Heart right ventricle (tissue), 16 donors: ENCODE data around the gene MBD5. TPM values are rescaled to one million over a fixed set of nuclear protein-coding genes. Genes with fewer than 3 reads are reported as not detected.

Source experiments
- ATAC-seq, 8 donors: fragments of 200-7000 bp; cut with Tn5 transposase; one replicate each; pipeline ENCODE4 v1.9.1; 2020; ENCODE audit warnings: mild to moderate bottlenecking in 8 of 8, moderate library complexity in 8 of 8, moderate number of reproducible peaks in 1 of 8
- DNase-seq, 2 donors: peaks; one replicate each; pipeline ENCODE4 v3.0.0-alpha.2; 2020
- H3K27ac ChIP-seq, 10 donors: fragments of 200-600 bp; sonication (generic) in 2 of 10; one replicate each; pipeline versions ENCODE4 v1.5.0 to v1.8.0; 2020 to 2022; ENCODE audit warnings: mild to moderate bottlenecking in 3 of 10
- H3K27me3 ChIP-seq, 7 donors: fragments of 200-600 bp; one replicate each; pipeline ENCODE4 v1.8.0; 2021 to 2022; ENCODE audit warnings: mild to moderate bottlenecking in 2 of 7
- H3K36me3 ChIP-seq, 9 donors: fragments of 200-600 bp; sonication (generic) in 1 of 9; one replicate each; pipeline versions ENCODE4 v1.5.0 to v1.8.0; 2020 to 2022; ENCODE audit warnings: mild to moderate bottlenecking in 2 of 9
- H3K4me1 ChIP-seq, 9 donors: fragments of 200-600 bp; sonication (generic) in 1 of 9; one replicate each; pipeline versions ENCODE4 v1.5.0 to v1.8.0; 2020 to 2022; ENCODE audit warnings: mild to moderate bottlenecking in 4 of 9
- H3K4me3 ChIP-seq, 10 donors: fragments of 200-600 bp; sonication (generic) in 2 of 10; one replicate each; pipeline versions ENCODE4 v1.5.0 to v1.8.0; 2020 to 2022; ENCODE audit warnings: mild to moderate bottlenecking in 7 of 10, moderate library complexity in 2 of 10
- H3K9me3 ChIP-seq, 11 donors: fragments of 200-600 bp in 10 of 11; sonication (generic) in 2 of 11; one replicate each; pipeline versions ENCODE4 v1.5.0 to v1.8.0; 2013 to 2022; ENCODE audit warnings: mild to moderate bottlenecking in 2 of 11, control low read depth in 1 of 11, moderate library complexity in 1 of 11
- CTCF ChIP-seq, 9 donors: fragments of 200-600 bp; sonication (generic) in 2 of 9; IDR thresholded peaks; one replicate each; pipeline versions ENCODE4 v1.5.0 to v1.8.0; 2021 to 2022; ENCODE audit warnings: antibody characterized with exemption in 9 of 9, mild to moderate bottlenecking in 5 of 9, moderate library complexity in 1 of 9
- WGBS, 2 donors: extraction: QIAGEN DNeasy Blood & Tissue Kit; methylation state at CpG; one replicate each; pipeline ENCODE4 v1.1.7; 2013; ENCODE audit warnings: inconsistent platforms in 1 of 2; 5-methylcytosine and 5-hydroxymethylcytosine counted together
- intact Hi-C, 10 donors: fragments of 100-400 bp; cut with DNase I; formaldehyde crosslinking; loops; one replicate each; pipeline versions ENCODE4 v1.11.1 to v1.14.2; 2022
- polyA plus RNA-seq, 2 donors: library from polyadenylated mRNA; stranded (reverse); fragments of 200-250 nt; gene quantifications; one replicate each; pipeline ENCODE4 v1.2.3, GENCODE V29; 2013
- total RNA-seq, 10 donors: library from RNA; stranded (reverse); fragmentation: NEBNext Ultra II Directional in 3 of 10; extraction: Animal tissue kit (Norgen Biotek cat#: 25700) in 3 of 10; gene quantifications; one replicate each; pipeline versions ENCODE4 v1.2.1 to v1.2.4, GENCODE V29; 2021 to 2023
- donor health status: Arrhythmogenic right ventricular cardiomyopathy.
- donor health status: ischemic (EF 13 %, LVEDD 7.1; RV severe dilation, severe dysfunction).
- donor health status: healthy with polysubstance abuse.
- donor health status: DM: no; HTN: yes; CAD: no.
- donor health status: DM: no; HTN: no; CAD: no.
- donor health status: ischemic (EF 25% LVEDD 6.9; RV normal size, moderate dysfunction).
- donor health status: ischemic (EF 25% LVEDD 5.7; RV mildly dilated, moderate dysfunction).
- donor health status: healthy.
- donor health status: DM: yes; HTN: yes; CAD: no.
- donor health status: Ischemic cardiomyopathy.
- donor health status: ischemic (EF 35%, LVEDD 5.7; RV mildly dilated, moderate dysfunction).
- donor health status: nonischemic (EF 11% LVEDD 7.7; RV severe dilation, severe dysfunction).
- donor health status: DM: yes; HTN: yes; CAD: no.
- donor health status: PGD.
- donor health status: ischemic (EF 29% LVEDD 5.4; RV normal size, mild dysfunction).
- donor health status: nonischemic (EF 23%, LVEDD 6.1; RV moderate dilation, normal function).

MBD5 gene
- total and polyA plus RNA-seq, 12 donors = 3.4 to 39.8 (median 35.2) TPM

- H3K4me3 ChIP-seq = peak within 1 kb of the TSS; percentile 70 to 99 (median 84)
- H3K27me3 ChIP-seq = no peaks in the 10 kb centered on the region
- ATAC-seq = peak; percentile 97 to 99 (median 98)
- 0% methylated on average over 52 of the region's 52 CpGs for WGBS, 2 donors
- DNase-seq = peak; percentile 96 to 100
- intact Hi-C loops = no loop called here
- H3K4me1 ChIP-seq = peaks cover 3 to 59% (median 45%) of the 10 kb centered on the region in 9 donors
- H3K36me3 ChIP-seq = peaks cover 0 to 5% (median 0%) of the 10 kb centered on the region in 9 donors
- no peaks in the 10 kb centered on the region for H3K9me3 ChIP-seq
- H3K27ac ChIP-seq = peak within 1 kb of the TSS; percentile 14 to 97 (median 94)
- peak in 8 of 9 donors; percentile 13 to 62 (median 36) for TF ChIP-seq CTCF (IDR thresholded peaks at IDR 0.05)
Observed at GRCh38 chr2:148020111-148021058, 506 bp upstream of the MBD5 start, which contains the start of gene ORC4. ORC4 (minus strand) TSS chr2:148020737; CDS start chr2:147975958, 44,779 bp downstream.

- WGBS, 2 donors = 1 to 4% methylated on average over 3 of the region's 3 CpGs
- H3K36me3 ChIP-seq = peaks cover 0 to 5% (median 0%) of the 10 kb centered on the region in 9 donors
- intact Hi-C loops = no loop called here
- no peak for TF ChIP-seq CTCF (IDR thresholded peaks at IDR 0.05)
- H3K4me1 ChIP-seq = peaks cover 3 to 59% (median 48%) of the 10 kb centered on the region in 9 donors
- DNase-seq (no peak), ATAC-seq (no peak)
- no peaks in the 10 kb centered on the region for H3K27me3 ChIP-seq
- peak overlapping the region; percentile 45 to 99 (median 84) for H3K4me3 ChIP-seq
- H3K9me3 ChIP-seq = no peaks in the 10 kb centered on the region
- H3K27ac ChIP-seq = peak overlapping the region in 9 of 10 donors; percentile 85 to 97 (median 94)
Observed at GRCh38 chr2:148021886-148022285, 995 bp downstream of the MBD5 start.

- H3K27me3 ChIP-seq = no peaks in the 10 kb centered on the region
- H3K4me1 ChIP-seq = peaks cover 3 to 59% (median 48%) of the 10 kb centered on the region in 9 donors
- TF ChIP-seq CTCF (IDR thresholded peaks at IDR 0.05) = no peak
- DNase-seq = no peak
- WGBS, 2 donors = 11 to 16% methylated on average over 1 of the region's 1 CpG
- H3K36me3 ChIP-seq = peaks cover 0 to 5% (median 0%) of the 10 kb centered on the region in 9 donors
- peak overlapping the region in 5 of 10 donors; percentile 93 to 97 (median 95) for H3K27ac ChIP-seq
- intact Hi-C loops = no loop called here
- no peak for ATAC-seq
- peak overlapping the region in 9 of 10 donors; percentile 45 to 99 (median 85) for H3K4me3 ChIP-seq
- H3K9me3 ChIP-seq = no peaks in the 10 kb centered on the region
Observed at GRCh38 chr2:148022351-148022750, 1.5 kb downstream of the MBD5 start.

GRCh38 chr2:148022882-148023281 is 2.0 kb downstream of the MBD5 start:
- Histone ChIP-seq H3K27ac (no peak overlapping the region), H3K27me3 (no peaks in the 10 kb centered on the region), H3K4me3 (peak overlapping the region in 4 of 10 donors; percentile 87 to 99 (median 96)), H3K36me3 (peaks cover 0 to 5% (median 0%) of the 10 kb centered on the region in 9 donors), H3K4me1 (peaks cover 3 to 54% (median 47%) of the 10 kb centered on the region in 9 donors), H3K9me3 (no peaks in the 10 kb centered on the region)
- DNase-seq = no peak
- ATAC-seq = no peak
- no peak for TF ChIP-seq CTCF (IDR thresholded peaks at IDR 0.05)
- WGBS, 2 donors = 70 to 86% methylated on average over 2 of the region's 2 CpGs
- intact Hi-C loops = no loop called here
